Body of pancreas (tissue), 4 donors: ENCODE data around the gene NUP107. TPM values are rescaled to one million over a fixed set of nuclear protein-coding genes. Genes with fewer than 3 reads are reported as not detected.

Experiments
- ATAC-seq: fragments of 150-250 bp; one replicate; pipeline ENCODE4 v1.9.1; 2016
- DNase-seq, 4 donors: peaks; one replicate each; pipeline ENCODE4 v3.0.0-alpha.2; 2019
- H3K27ac ChIP-seq, 4 donors: fragments of 200-600 bp; sonication (generic); 1 replicate in 3 of 4; 2 replicates in 1 of 4; pipeline versions ENCODE4 v1.5.1 to v1.6.1; 2016 to 2019; ENCODE audit warnings: mild to moderate bottlenecking in 1 of 4, mixed read lengths in 1 of 4, moderate library complexity in 1 of 4
- H3K27me3 ChIP-seq, 2 donors: fragments of 200-600 bp; sonication (generic); one replicate each; pipeline ENCODE4 v1.6.0; 2016; ENCODE audit warnings: mild to moderate bottlenecking in 1 of 2
- H3K36me3 ChIP-seq, 2 donors: fragments of 200-600 bp; sonication (generic); replicated peaks in 1 of 2; 2 replicates each; pipeline ENCODE4 v1.5.1; 2016; ENCODE audit warnings: low read depth in 2 of 2; ENCODE audit not compliant: insufficient read depth in 1 of 2
- H3K4me1 ChIP-seq: fragments of 200-600 bp; sonication (generic); one replicate; pipeline ENCODE4 v1.6.0; 2016
- H3K4me3 ChIP-seq, 2 donors: fragments of 200-600 bp; sonication (generic); 1 replicate in 1 of 2; 2 replicates in 1 of 2; pipeline ENCODE4 v1.5.1; 2016 to 2019
- H3K9me3 ChIP-seq, 3 donors: fragments of 200-600 bp; sonication (generic); 1 replicate in 2 of 3; 2 replicates in 1 of 3; pipeline ENCODE4 v1.5.1; 2016
- POLR2A ChIP-seq, 3 donors: fragments of 450-650 bp; IDR thresholded peaks; one replicate each; pipeline ENCODE4 v1.6.1; 2016; ENCODE audit warnings: antibody characterized with exemption in 3 of 3, mild to moderate bottlenecking in 2 of 3
- WGBS, 2 donors: methylation state at CpG; one replicate each; pipeline ENCODE4 v1.1.5; 2017; 5-methylcytosine and 5-hydroxymethylcytosine counted together
- intact Hi-C: fragments of 100-400 bp; cut with DNase I; formaldehyde crosslinking; loops from one replicate; pipeline ENCODE4 v1.15.1; 2023
- total RNA-seq, 2 donors: library from RNA; depleted of rRNA; stranded (reverse); fragments of >200 nt; gene quantifications; one replicate each; pipeline ENCODE4 v1.1.0, GENCODE V29; 2016
- TF ChIP-seq, protein P1 (sequence below), 7 experiments: fragments of 450-650 bp in 4 of 7; fragments of 200-600 bp in 3 of 7; sonication (generic) in 3 of 7; IDR thresholded peaks; one replicate each; pipeline ENCODE4 v1.5.1; 2016 to 2019; ENCODE audit warnings: antibody characterized with exemption in 7 of 7

NUP107 gene
- total RNA-seq, 2 donors from 2014 or later = 29.6 to 34.9 TPM

DNA sequence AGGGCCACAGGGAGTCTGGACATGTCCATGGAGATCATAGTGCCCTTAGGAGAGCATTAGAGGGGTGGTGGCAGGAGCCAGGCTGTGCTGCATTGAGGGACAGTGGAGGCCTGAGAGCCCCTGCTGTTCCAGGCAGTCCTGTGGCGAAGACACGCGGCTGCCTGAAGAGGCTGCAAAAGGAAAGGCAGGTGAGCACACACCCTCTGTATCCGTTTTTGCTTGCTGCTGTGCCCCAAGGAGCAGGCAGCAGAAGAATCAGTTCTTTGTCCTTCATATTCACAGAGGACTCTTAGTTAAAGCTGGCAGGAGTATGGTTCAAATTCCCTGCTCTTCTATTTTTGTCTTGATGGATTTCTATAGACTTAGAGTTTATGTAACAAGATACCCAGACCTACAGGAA lies 63.7 kb downstream of the NUP107 start:
- WGBS, 2 donors = 81 to 82% methylated on average over 4 of the region's 4 CpGs
- DNase-seq (no peak), ATAC-seq (no peak)
- intact Hi-C loops = no loop called here
- H3K27ac ChIP-seq = no peak overlapping the region
- TF ChIP-seq, protein P1, sequence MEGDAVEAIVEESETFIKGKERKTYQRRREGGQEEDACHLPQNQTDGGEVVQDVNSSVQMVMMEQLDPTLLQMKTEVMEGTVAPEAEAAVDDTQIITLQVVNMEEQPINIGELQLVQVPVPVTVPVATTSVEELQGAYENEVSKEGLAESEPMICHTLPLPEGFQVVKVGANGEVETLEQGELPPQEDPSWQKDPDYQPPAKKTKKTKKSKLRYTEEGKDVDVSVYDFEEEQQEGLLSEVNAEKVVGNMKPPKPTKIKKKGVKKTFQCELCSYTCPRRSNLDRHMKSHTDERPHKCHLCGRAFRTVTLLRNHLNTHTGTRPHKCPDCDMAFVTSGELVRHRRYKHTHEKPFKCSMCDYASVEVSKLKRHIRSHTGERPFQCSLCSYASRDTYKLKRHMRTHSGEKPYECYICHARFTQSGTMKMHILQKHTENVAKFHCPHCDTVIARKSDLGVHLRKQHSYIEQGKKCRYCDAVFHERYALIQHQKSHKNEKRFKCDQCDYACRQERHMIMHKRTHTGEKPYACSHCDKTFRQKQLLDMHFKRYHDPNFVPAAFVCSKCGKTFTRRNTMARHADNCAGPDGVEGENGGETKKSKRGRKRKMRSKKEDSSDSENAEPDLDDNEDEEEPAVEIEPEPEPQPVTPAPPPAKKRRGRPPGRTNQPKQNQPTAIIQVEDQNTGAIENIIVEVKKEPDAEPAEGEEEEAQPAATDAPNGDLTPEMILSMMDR (IDR thresholded peaks at IDR 0.05) = no peak
- no peak for TF ChIP-seq POLR2A (IDR thresholded peaks at IDR 0.05)
- peaks cover 16% of the 10 kb centered on the region for H3K4me1 ChIP-seq
- no peaks in the 10 kb centered on the region for H3K9me3 ChIP-seq
- H3K36me3 ChIP-seq = peaks cover 0 to 3% of the 10 kb centered on the region in 2 donors
- H3K4me3 ChIP-seq = no peak overlapping the region
- no peaks in the 10 kb centered on the region for H3K27me3 ChIP-seq

DNA sequence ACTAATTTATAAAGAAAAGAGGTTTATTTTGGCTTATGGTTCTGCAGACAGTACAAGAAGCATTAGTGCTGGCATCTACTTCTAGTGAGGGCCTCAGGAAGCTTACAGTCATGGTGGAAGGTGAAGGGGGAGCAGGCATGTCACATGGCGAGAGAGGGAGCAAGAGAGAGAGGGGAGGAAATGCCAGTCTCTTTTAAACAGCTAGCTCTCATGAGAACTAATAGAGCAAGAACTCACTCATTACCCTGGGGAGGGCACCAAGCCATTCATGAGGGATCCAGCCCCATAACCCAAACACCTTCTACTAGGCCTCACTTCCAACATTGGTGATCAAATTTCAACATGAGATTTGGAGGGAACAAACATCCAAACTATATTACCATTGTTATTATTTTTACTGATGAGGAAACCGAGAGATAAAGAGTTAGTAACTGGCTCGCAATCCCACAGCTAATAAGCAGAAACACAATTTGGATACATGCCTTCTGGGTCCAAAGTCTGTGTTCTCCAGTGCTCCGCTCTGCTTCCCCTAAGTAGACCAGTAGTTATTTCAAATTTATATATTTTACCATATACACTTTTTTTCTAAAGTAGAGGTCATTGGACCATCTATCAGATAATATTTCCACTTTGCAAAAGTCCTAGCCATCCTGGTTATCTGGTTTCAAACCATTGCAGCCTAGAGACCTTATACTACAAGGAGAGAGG lies 68.9 kb downstream of the NUP107 start:
- no peaks in the 10 kb centered on the region for H3K9me3 ChIP-seq
- no peak overlapping the region for H3K27ac ChIP-seq
- TF ChIP-seq, protein P1 (IDR thresholded peaks at IDR 0.05) = no peak
- TF ChIP-seq POLR2A (IDR thresholded peaks at IDR 0.05) = no peak
- intact Hi-C loops = no loop called here
- WGBS, 2 donors = 66 to 71% methylated on average over 4 of the region's 4 CpGs
- ATAC-seq = no peak
- H3K4me3 ChIP-seq = no peak overlapping the region
- no peaks in the 10 kb centered on the region for H3K4me1 ChIP-seq
- DNase-seq = no peak
- no peaks in the 10 kb centered on the region for H3K27me3 ChIP-seq
- peaks cover 0 to 3% of the 10 kb centered on the region in 2 donors for H3K36me3 ChIP-seq

DNA sequence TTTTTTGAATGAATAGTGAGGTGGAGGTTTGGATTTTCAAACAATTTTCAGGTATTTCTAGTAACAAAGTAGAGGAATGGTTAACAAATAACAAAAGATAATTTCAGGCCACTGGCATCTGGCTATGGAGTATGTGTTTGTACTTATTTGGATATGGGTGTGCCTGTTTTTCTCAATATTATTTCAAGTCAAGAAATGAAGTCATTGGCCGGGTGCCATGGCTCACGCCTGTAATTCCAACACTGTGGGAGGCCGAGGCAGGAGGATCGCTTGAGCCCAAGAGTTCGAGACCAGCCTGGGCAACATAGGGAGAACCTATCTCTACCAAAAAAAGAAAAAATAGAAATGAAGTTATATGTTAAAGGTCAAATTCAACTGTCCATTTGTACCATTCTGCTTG lies 73.1 kb downstream of the NUP107 start:
- ATAC-seq = no peak

DNA sequence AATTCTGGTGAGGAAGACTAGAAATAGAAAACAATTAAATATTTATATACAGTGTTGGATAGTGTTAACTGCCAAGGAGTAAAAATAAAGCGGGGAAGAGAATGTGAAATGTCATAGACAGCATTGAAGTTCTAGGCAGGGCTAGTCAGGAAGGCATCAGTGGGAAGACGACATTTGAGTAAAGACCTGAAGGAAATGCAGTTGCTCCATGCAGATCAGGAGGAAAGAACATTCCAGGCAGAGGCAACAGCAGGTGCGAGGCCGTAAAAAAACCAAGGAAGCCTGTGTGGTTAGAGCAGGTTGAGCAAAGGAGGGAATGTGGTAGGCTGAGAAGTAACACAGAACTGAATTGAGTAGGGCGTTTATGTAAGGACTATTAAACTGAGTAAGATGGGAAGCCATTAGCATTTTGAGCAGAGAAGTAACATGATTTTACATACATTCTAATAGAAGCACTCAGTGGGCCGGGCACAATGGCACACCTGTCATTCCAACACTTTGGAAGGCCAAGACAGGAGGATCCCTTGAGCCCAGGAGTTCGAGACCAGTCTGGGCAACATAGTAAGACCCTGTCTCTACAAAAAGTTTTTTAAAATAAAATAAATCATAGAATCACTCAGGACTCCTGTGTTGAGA lies 74.1 kb downstream of the NUP107 start:
- H3K4me1 ChIP-seq = no peaks in the 10 kb centered on the region
- no peak for DNase-seq
- TF ChIP-seq, protein P1 (IDR thresholded peaks at IDR 0.05) = no peak
- TF ChIP-seq POLR2A (IDR thresholded peaks at IDR 0.05) = no peak
- no peaks in the 10 kb centered on the region for H3K9me3 ChIP-seq
- intact Hi-C loops = no loop called here
- H3K27ac ChIP-seq = no peak overlapping the region
- H3K27me3 ChIP-seq = no peaks in the 10 kb centered on the region
- H3K36me3 ChIP-seq = no peaks in the 10 kb centered on the region
- H3K4me3 ChIP-seq = no peak overlapping the region
- whole genome bisulfite sequencing, 2 donors = 92 to 95% methylated on average over 7 of the region's 7 CpGs
- ATAC-seq = no peak

More for the DNA sequence above, 73.1 kb downstream of the NUP107 start:
- intact Hi-C loops = no loop called here
- no peaks in the 10 kb centered on the region for H3K36me3 ChIP-seq
- H3K27me3 ChIP-seq = no peaks in the 10 kb centered on the region
- H3K9me3 ChIP-seq = no peaks in the 10 kb centered on the region
- 88 to 96% methylated on average over 5 of the region's 5 CpGs for WGBS, 2 donors
- H3K4me1 ChIP-seq = no peaks in the 10 kb centered on the region
- H3K27ac ChIP-seq = no peak overlapping the region
- H3K4me3 ChIP-seq = no peak overlapping the region
- DNase-seq = no peak
- TF ChIP-seq, protein P1 (IDR thresholded peaks at IDR 0.05) = no peak
- TF ChIP-seq POLR2A (IDR thresholded peaks at IDR 0.05) = no peak

DNA sequence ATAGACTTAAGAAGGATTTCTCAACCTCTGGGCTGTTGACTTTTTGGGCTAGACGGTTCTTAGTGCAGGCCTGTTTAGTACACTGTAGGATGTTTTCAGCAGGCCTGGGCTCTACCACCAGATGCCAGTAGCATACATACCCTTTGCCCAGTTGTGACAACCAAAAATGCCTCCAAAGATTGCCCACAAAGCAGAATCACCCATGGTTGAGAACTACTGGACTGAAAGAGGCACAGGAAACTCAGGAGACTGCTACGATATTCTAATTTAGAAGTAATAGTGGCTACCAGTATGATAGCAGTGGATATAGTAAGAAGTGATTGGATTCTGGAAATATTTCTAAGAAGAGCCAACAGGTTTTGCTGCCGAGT lies 74.6 kb downstream of the NUP107 start:
- TF ChIP-seq, protein P1 (IDR thresholded peaks at IDR 0.05) = no peak
- no peak for TF ChIP-seq POLR2A (IDR thresholded peaks at IDR 0.05)
- H3K27me3 ChIP-seq = no peaks in the 10 kb centered on the region
- no peaks in the 10 kb centered on the region for H3K4me1 ChIP-seq
- H3K36me3 ChIP-seq = no peaks in the 10 kb centered on the region
- DNase-seq (no peak), ATAC-seq (no peak)
- intact Hi-C loops = no loop called here
- WGBS, 2 donors = 91 to 95% methylated on average over 3 of the region's 3 CpGs
- H3K27ac ChIP-seq = no peak overlapping the region
- H3K9me3 ChIP-seq = no peaks in the 10 kb centered on the region
- no peak overlapping the region for H3K4me3 ChIP-seq
